Fibroblast of villous mesenchyme (primary cell): Measurements from ENCODE around the gene HDHD5. TPM values are rescaled to one million over a fixed set of nuclear protein-coding genes. Genes with fewer than 3 reads are reported as not detected.

Experiments used
- DNase-seq: peaks from one replicate; pipeline ENCODE4 v3.0.0-alpha.2; 2010; ENCODE audit warnings: low read depth
- H3K4me3 ChIP-seq: 2 replicates; pipeline ENCODE4 v1.5.1; 2011; ENCODE audit warnings: low read depth, mild to moderate bottlenecking, low read length
- total RNA-seq: library from RNA; depleted of rRNA; stranded (reverse); fragments of >200 nt; gene quantifications from 2 replicates; pipeline ENCODE4 v1.2.3, GENCODE V29; 2012
- TF ChIP-seq, protein P1 (sequence below): IDR thresholded peaks from 2 replicates; pipeline ENCODE4 v1.5.1; 2012; ENCODE audit warnings: low read depth, mild to moderate bottlenecking, low read length; ENCODE audit not compliant: insufficient read depth

The HDHD5 gene
- total RNA-seq, 1 donor, result 24.2 TPM

DNA sequence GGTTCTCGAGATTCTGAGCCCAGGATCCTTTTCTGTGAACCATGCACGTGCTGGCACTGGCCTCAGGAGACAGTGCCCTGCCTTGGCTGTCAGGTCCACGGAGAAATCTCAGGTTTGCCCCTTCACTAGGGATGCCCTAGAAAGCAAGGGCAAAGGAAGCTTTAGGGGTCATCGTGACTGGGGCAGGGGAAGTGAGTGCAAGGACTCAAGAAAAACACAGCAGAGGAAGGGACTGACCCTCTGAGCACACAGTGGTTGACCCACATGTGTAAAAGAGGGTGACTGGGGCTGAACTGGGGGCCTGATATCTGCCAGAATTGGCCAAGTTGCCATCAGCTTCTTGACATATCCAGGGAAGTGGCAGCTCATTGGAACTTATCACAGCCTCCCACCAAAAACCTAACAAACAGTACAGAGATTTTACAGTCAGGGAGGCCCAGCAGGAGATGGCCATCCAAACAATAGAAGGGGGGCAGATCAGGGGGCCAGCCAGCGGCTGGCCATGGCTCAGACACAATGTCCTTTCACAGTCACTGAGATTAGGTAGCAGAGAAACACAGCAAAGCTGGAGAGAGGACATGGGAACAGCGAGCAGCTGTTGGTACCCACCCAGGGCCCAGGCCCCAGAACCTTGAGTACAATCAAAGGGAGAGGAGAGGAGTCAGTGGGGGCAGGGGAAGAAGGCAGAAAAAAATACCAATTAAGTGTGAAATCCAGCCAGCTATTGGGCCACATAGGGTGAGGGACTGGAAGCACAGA is 42.3 kb downstream of the HDHD5 start:
- no peak overlapping the region for H3K4me3 ChIP-seq
- TF ChIP-seq, protein P1, sequence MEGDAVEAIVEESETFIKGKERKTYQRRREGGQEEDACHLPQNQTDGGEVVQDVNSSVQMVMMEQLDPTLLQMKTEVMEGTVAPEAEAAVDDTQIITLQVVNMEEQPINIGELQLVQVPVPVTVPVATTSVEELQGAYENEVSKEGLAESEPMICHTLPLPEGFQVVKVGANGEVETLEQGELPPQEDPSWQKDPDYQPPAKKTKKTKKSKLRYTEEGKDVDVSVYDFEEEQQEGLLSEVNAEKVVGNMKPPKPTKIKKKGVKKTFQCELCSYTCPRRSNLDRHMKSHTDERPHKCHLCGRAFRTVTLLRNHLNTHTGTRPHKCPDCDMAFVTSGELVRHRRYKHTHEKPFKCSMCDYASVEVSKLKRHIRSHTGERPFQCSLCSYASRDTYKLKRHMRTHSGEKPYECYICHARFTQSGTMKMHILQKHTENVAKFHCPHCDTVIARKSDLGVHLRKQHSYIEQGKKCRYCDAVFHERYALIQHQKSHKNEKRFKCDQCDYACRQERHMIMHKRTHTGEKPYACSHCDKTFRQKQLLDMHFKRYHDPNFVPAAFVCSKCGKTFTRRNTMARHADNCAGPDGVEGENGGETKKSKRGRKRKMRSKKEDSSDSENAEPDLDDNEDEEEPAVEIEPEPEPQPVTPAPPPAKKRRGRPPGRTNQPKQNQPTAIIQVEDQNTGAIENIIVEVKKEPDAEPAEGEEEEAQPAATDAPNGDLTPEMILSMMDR, result no peak
- DNase-seq, result no peak

DNA sequence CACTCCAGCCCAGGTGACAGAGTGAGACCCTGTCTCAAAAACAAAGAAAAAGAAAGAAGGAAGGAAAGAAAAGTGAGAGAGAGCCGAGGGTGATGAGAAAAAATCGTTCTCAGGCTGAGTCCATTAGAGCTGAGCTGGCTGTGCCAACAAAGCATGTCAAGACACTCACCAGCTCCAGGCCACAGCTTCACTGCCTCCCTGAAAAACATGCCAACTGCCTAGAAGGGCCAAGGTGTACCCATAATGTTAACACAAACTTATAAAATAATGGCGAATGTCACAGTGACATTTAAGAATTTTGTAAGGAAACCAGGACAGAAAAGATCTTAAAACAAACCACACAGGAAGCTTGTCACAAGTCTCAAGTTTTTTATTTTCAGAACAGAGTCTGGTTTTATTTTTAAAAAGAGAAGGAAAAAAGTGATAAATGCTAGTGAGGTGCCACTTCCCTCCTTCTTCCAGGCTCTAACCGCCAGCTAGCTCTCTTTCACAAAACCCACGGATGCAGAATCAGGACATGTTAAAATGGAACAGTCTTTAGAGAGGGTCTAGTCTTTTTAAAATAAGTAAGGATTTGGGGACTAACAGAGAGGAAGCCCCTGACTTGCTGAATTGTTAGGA is 43.0 kb downstream of the HDHD5 start:
- no peak for DNase-seq
- H3K4me3 ChIP-seq, result no peak overlapping the region
- TF ChIP-seq, protein P1, result no peak

DNA sequence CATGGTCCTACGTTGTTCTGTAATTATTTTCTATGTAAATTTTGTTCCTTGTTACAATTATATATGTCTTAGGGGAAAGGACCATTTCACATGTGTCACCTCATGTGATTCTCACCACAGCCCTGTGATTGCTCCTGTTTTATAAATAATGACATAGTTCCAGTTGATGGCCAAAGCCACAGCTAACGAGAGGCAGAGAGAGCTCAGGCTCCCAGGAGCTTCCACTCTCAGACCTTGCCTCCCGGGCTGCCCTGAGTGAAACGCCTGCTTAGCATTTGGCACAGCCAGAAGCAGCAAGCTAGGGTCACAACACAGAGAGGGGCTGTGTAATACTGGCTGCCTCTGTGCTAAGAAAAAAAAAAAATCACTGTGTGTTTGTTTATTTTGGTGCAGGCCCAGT is 43.8 kb downstream of the HDHD5 start:
- TF ChIP-seq, protein P1, result no peak
- no peak overlapping the region for H3K4me3 ChIP-seq
- no peak for DNase-seq

DNA sequence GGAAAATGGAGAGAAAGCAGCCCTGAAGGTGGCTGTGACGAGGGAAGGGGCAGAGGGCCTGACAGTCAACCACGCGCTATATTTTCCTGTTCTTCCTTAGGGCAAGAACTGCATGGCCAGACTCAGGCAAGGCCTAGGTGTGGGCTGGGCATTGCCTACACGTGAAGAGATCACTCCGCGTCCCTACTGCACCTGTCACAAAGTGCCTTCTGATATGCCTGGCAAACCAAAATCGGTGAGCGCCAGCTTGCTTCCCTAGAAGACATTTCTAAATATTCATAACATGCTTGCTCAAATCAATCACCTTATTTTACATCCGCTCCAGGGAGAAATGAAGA is 44.2 kb downstream of the HDHD5 start:
- no peak overlapping the region for H3K4me3 ChIP-seq
- TF ChIP-seq, protein P1, result no peak
- DNase-seq, result no peak

DNA sequence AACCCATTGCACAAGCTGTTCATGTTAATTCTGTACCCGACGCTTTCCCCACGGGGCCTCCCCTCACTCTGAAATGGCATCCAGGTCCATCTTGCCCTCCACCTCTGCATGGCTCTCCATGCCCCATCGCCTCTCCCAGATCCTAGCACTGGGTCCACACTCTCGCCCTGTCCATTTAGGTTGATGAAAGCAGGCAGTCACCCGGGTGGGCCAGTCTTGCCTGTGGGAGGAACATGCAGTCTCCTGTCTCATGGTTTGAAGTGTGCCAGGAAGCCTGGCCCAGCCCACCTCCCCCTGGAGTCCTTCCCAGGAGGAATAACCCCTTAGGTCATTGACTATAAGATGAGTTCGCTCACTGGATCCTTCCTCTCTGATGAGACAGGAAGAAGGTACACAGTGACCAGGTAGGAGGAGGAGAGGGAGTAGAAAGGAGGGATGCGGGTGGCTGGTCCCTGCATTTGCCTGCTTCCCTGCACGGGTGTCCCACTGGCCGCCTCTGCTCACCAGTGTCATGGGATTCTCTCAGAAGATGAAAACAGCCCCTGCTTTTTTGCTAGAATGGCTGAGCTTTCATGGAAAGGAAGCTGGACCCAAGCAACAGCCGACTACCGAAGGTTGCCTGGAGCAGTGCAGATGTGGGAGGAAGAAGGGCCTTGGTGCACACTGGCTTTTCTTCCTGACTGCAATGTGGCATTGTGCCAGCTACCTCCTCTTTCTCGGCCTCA is 44.7 kb downstream of the HDHD5 start:
- no peak for DNase-seq
- TF ChIP-seq, protein P1, result no peak
- H3K4me3 ChIP-seq, result no peak overlapping the region

DNA sequence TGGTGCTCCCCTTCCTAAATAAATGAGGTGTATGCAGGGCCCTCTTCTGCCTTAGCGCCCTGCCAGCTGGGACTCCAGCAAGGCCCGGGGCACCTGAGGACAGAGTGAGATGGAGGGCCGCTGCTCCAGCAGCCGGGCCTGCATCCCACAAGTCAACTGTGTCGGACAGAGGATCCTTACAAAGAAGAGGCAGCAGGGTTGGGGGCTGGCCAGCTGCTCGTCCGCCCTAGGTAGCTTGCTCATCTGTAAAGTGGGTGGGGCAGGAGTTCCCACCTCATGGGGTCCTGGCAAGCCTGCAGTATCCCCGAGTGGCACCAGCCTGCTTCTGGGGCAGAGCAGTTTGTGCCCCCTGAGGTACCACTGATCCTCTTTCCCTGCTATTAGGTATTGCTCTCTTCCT is 45.5 kb downstream of the HDHD5 start:
- DNase-seq, result no peak
- TF ChIP-seq, protein P1, result no peak
- H3K4me3 ChIP-seq, result no peak overlapping the region
